DOHH2 (cell line): ENCODE results near the gene CSMD2.

Source experiments
- H3F3A ChIP-seq: fragments of 200-600 bp; sonication (generic), shearing (Covaris generic); 2 replicates; pipeline ENCODE4 v1.6.0; 2016; ENCODE audit warnings: antibody characterized with exemption, mild to moderate bottlenecking; ENCODE audit not compliant: control insufficient read depth, insufficient read depth
- H3K27ac ChIP-seq: fragments of 200-600 bp; sonication (generic); 2 replicates; pipeline ENCODE4 v1.5.1; 2014; ENCODE audit warnings: low read depth, mild to moderate bottlenecking, low read length, moderate library complexity
- H3K27me3 ChIP-seq: fragments of 200-600 bp; sonication (generic); 2 replicates; pipeline ENCODE4 v1.6.1; 2014; ENCODE audit warnings: mild to moderate bottlenecking, low read length, mixed read lengths; ENCODE audit not compliant: control insufficient read depth
- H3K36me3 ChIP-seq: fragments of 200-600 bp; sonication (generic); 2 replicates; pipeline ENCODE4 v1.6.1; 2014; ENCODE audit warnings: mild to moderate bottlenecking, low read length, moderate library complexity, mixed read lengths; ENCODE audit not compliant: control insufficient read depth
- H3K4me1 ChIP-seq: fragments of 200-600 bp; sonication (generic); 2 replicates; pipeline ENCODE4 v1.6.1; 2014; ENCODE audit warnings: mild to moderate bottlenecking, low read length, mixed read lengths; ENCODE audit not compliant: control insufficient read depth
- H3K4me2 ChIP-seq: fragments of 200-600 bp; sonication (generic); 2 replicates; pipeline ENCODE4 v1.6.0; 2014; ENCODE audit warnings: mild to moderate bottlenecking, low read length, moderate library complexity
- H3K4me3 ChIP-seq: fragments of 200-600 bp; sonication (generic); 2 replicates; pipeline ENCODE4 v1.5.1; 2014; ENCODE audit warnings: mild to moderate bottlenecking, low read length, mixed read lengths
- H3K79me2 ChIP-seq: fragments of 200-600 bp; sonication (generic); 2 replicates; pipeline ENCODE4 v1.6.1; 2014; ENCODE audit warnings: mild to moderate bottlenecking, low read length, mixed read lengths; ENCODE audit not compliant: control insufficient read depth
- H3K9me2 ChIP-seq: fragments of 200-600 bp; sonication (generic); replicated peaks from 2 replicates; pipeline ENCODE4 v1.6.1; 2014; ENCODE audit warnings: mild to moderate bottlenecking, low read length, mixed read lengths; ENCODE audit not compliant: control insufficient read depth
- H3K9me3 ChIP-seq: fragments of 200-600 bp; sonication (generic); 2 replicates; pipeline ENCODE4 v1.6.1; 2014; ENCODE audit warnings: antibody characterized with exemption, low read length, mixed read lengths; ENCODE audit not compliant: control insufficient read depth, insufficient read depth
- H4K20me1 ChIP-seq: fragments of 200-600 bp; sonication (generic); 2 replicates; pipeline ENCODE4 v1.6.0; 2014; ENCODE audit warnings: low read depth, mild to moderate bottlenecking, antibody characterized with exemption, low read length, moderate library complexity; ENCODE audit not compliant: control insufficient read depth, insufficient read depth
- EZH2phosphoT487 ChIP-seq: fragments of 200-600 bp; sonication (generic); IDR thresholded peaks from 2 replicates; pipeline ENCODE4 v1.6.1; 2017; ENCODE audit warnings: borderline replicate concordance, mild to moderate bottlenecking, antibody characterized with exemption, low read length, moderate library complexity, mixed read lengths
- TF ChIP-seq, protein P1 (sequence below): fragments of 200-600 bp; sonication (generic); IDR thresholded peaks from one replicate; pipeline ENCODE4 v1.5.1; 2014; ENCODE audit warnings: antibody characterized with exemption, mild to moderate bottlenecking, low read depth, low read length; ENCODE audit not compliant: poor library complexity, severe bottlenecking

Gene CSMD2

DNA sequence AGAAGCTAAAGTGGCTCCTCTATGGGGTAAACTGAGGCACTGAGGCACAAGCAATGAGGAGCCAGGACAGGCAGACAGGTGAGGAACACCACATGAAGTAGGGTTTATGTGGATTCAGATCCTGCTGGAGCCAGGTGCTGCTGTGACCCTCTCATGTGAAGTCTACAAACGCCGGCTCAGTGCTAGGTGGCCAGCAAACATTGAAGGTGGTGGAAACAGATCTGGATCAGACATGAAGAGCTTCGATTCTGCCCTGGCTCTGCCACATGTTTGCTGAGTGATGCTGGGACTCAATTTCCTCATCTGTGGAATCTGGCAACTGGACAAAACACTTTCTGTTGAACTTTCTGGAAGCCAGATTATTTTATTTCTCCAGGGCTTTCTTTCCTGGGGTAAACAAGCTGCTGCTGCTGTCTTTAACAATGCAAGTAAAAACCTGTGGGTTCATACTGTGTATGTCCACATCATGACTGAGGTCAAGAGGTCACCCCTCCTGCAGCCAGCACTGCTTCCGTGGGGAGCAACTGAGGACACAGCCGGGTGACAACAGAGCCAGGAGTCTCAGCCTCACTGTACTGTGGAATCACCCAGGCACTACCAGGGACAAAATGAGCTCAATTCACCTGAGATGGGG, 267.8 kb downstream of the CSMD2 start:
- Histone ChIP-seq H3K79me2 (no peaks in the 10 kb centered on the region), H3K27me3 (no peaks in the 10 kb centered on the region), H3K27ac (no peak overlapping the region), H3K9me2 (no peaks in the 10 kb centered on the region), H3K4me1 (no peaks in the 10 kb centered on the region), H4K20me1 (no peaks in the 10 kb centered on the region), H3K9me3 (no peaks in the 10 kb centered on the region), H3K4me3 (no peak overlapping the region), H3F3A (no peaks in the 10 kb centered on the region), H3K4me2 (no peak overlapping the region), H3K36me3 (no peaks in the 10 kb centered on the region)
- TF ChIP-seq, protein P1, sequence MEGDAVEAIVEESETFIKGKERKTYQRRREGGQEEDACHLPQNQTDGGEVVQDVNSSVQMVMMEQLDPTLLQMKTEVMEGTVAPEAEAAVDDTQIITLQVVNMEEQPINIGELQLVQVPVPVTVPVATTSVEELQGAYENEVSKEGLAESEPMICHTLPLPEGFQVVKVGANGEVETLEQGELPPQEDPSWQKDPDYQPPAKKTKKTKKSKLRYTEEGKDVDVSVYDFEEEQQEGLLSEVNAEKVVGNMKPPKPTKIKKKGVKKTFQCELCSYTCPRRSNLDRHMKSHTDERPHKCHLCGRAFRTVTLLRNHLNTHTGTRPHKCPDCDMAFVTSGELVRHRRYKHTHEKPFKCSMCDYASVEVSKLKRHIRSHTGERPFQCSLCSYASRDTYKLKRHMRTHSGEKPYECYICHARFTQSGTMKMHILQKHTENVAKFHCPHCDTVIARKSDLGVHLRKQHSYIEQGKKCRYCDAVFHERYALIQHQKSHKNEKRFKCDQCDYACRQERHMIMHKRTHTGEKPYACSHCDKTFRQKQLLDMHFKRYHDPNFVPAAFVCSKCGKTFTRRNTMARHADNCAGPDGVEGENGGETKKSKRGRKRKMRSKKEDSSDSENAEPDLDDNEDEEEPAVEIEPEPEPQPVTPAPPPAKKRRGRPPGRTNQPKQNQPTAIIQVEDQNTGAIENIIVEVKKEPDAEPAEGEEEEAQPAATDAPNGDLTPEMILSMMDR: no peak
- TF ChIP-seq EZH2phosphoT487: no peak

- H4K20me1 ChIP-seq: no peaks in the 10 kb centered on the region
- TF ChIP-seq, protein P1: no peak
- no peak for TF ChIP-seq EZH2phosphoT487
Observed at GRCh38 chr1:33895976-33896375, 269.1 kb downstream of the CSMD2 start.

GRCh38 chr1:33895396-33895795, 269.6 kb downstream of the CSMD2 start:
- H3K79me2 ChIP-seq: no peaks in the 10 kb centered on the region
- no peak overlapping the region for H3K4me2 ChIP-seq
- no peak for TF ChIP-seq EZH2phosphoT487
- TF ChIP-seq, protein P1: no peak
- no peaks in the 10 kb centered on the region for H4K20me1 ChIP-seq
- no peaks in the 10 kb centered on the region for H3K27me3 ChIP-seq
- H3K36me3 ChIP-seq: no peaks in the 10 kb centered on the region
- no peaks in the 10 kb centered on the region for H3K9me2 ChIP-seq
- no peaks in the 10 kb centered on the region for H3K4me1 ChIP-seq
- no peaks in the 10 kb centered on the region for H3K9me3 ChIP-seq
- H3K4me3 ChIP-seq: no peak overlapping the region
- H3F3A ChIP-seq: no peaks in the 10 kb centered on the region
- no peak overlapping the region for H3K27ac ChIP-seq

More at GRCh38 chr1:33895976-33896375, 269.1 kb downstream of the CSMD2 start:
- no peaks in the 10 kb centered on the region for H3K36me3 ChIP-seq
- H3K27ac ChIP-seq: no peak overlapping the region
- no peaks in the 10 kb centered on the region for H3K9me2 ChIP-seq
- no peaks in the 10 kb centered on the region for H3K9me3 ChIP-seq
- no peak overlapping the region for H3K4me2 ChIP-seq
- H3K4me1 ChIP-seq: no peaks in the 10 kb centered on the region
- H3K4me3 ChIP-seq: no peak overlapping the region
- no peaks in the 10 kb centered on the region for H3K79me2 ChIP-seq
- H3F3A ChIP-seq: no peaks in the 10 kb centered on the region
- no peaks in the 10 kb centered on the region for H3K27me3 ChIP-seq
